ENCODE measurements around the gene AR.

DNA sequence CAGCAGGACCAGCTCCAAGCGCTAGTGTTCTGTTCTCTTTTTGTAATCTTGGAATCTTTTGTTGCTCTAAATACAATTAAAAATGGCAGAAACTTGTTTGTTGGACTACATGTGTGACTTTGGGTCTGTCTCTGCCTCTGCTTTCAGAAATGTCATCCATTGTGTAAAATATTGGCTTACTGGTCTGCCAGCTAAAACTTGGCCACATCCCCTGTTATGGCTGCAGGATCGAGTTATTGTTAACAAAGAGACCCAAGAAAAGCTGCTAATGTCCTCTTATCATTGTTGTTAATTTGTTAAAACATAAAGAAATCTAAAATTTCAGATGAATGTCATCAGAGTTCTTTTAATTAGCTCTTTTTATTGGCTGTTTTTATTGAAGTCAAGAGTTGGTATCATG, 186.5 kb downstream of the AR start:
- TF ChIP-seq CREB1 (IDR thresholded peaks at IDR 0.05; ENCODE audit: low read depth) (no peak), RAD21 (IDR thresholded peaks at IDR 0.05; ENCODE audit: low read depth) (no peak), CEBPB (IDR thresholded peaks at IDR 0.05) (no peak), EP300 (IDR thresholded peaks at IDR 0.05; ENCODE audit: borderline replicate concordance) (no peak), TAF1 (IDR thresholded peaks at IDR 0.05; ENCODE audit: low read depth) (no peak), YY1 (IDR thresholded peaks at IDR 0.05; ENCODE audit: low read depth) (no peak), TEAD4 (IDR thresholded peaks at IDR 0.05) (no peak)
- TF ChIP-seq, protein P1, sequence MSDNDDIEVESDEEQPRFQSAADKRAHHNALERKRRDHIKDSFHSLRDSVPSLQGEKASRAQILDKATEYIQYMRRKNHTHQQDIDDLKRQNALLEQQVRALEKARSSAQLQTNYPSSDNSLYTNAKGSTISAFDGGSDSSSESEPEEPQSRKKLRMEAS (IDR thresholded peaks at IDR 0.05), result no peak
- TF ChIP-seq, protein P2, sequence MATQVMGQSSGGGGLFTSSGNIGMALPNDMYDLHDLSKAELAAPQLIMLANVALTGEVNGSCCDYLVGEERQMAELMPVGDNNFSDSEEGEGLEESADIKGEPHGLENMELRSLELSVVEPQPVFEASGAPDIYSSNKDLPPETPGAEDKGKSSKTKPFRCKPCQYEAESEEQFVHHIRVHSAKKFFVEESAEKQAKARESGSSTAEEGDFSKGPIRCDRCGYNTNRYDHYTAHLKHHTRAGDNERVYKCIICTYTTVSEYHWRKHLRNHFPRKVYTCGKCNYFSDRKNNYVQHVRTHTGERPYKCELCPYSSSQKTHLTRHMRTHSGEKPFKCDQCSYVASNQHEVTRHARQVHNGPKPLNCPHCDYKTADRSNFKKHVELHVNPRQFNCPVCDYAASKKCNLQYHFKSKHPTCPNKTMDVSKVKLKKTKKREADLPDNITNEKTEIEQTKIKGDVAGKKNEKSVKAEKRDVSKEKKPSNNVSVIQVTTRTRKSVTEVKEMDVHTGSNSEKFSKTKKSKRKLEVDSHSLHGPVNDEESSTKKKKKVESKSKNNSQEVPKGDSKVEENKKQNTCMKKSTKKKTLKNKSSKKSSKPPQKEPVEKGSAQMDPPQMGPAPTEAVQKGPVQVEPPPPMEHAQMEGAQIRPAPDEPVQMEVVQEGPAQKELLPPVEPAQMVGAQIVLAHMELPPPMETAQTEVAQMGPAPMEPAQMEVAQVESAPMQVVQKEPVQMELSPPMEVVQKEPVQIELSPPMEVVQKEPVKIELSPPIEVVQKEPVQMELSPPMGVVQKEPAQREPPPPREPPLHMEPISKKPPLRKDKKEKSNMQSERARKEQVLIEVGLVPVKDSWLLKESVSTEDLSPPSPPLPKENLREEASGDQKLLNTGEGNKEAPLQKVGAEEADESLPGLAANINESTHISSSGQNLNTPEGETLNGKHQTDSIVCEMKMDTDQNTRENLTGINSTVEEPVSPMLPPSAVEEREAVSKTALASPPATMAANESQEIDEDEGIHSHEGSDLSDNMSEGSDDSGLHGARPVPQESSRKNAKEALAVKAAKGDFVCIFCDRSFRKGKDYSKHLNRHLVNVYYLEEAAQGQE (IDR thresholded peaks at IDR 0.05; ENCODE audit: low read depth), result no peak
